Measurements from ENCODE around the gene RAI14.
A peak's percentile ranks its signal among the peaks of the same experiment; 100 is the strongest.

The RAI14 gene

DNA sequence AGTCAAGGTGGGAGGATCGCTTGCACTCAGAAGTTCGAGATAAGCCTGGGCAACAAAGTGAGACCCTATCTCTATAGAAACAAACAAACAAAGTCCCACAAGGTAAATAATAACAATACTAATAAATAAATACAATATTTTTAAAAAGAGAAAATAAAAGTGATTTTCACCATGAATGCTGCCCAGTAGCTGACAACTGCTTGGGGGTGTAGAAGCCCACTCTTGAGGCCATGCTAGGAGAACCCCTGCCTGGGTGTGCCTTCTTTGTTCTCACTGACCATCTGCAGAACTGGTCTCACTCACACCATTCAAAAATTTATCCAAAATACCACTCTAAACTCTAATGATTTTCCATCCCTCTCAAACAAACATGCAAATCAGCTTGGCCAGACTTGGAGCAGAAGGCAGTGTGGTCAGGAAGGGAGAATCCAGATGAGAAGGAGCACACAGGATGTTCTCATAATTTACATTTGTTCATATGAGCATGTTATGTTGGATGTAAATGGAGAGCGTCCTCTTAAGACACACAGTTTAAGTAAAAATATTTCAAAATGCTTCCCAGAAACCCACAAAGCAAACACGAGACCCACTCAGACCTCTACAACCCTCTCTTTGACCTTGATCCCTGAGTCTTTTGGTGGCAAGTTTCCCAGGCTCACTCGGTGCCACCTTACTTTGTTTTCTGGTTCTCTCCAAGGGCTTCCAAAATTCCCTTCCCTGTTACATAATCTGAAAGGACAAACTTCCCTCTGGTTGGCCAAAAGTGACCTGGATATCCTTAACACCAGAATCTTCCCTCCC, 7.9 kb upstream of the RAI14 start:
- no peak for DNase-seq

DNA sequence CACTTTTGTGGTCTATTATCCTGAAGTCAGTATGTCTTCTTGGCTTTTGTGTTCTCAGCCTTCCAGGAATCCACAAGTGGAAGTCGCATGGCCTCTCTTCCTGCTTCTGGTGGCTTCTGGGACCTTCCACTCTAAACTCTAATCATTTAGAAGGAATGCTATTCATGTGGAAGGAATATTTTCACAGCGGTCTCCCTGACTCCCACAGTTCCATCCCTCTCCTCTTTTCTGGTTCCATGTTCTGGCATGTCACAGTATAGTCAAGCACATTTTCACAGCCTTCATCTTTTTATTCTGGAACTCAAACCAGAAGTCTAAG, 7.3 kb upstream of the RAI14 start:
- DNase-seq: no peak

- DNase-seq: no peak
These were observed 4.3 kb upstream of the RAI14 start for GRCh38 chr5:34651791-34652190.

DNA sequence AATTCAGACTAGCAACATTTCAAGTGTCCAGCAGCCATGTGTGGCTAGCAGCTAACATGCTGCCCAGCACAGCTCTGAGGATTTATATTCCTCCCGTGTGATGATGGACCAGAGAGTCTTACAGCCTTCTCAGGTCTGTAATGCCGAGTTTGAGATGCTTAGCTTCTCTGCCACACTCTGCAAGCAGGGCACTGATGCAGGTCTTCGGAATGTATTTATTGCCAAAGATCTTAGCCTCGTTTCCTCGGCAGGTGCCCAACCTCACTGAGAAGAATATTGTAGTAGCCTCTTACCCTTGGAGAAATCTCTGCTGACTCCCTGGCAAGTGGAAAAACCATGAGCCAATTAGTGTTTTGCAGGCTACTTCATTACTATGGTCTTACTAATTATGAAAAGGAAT, 3.7 kb upstream of the RAI14 start:
- no peak for DNase-seq

- no peak for DNase-seq
These were observed 3.2 kb upstream of the RAI14 start for GRCh38 chr5:34652914-34653313.

DNA sequence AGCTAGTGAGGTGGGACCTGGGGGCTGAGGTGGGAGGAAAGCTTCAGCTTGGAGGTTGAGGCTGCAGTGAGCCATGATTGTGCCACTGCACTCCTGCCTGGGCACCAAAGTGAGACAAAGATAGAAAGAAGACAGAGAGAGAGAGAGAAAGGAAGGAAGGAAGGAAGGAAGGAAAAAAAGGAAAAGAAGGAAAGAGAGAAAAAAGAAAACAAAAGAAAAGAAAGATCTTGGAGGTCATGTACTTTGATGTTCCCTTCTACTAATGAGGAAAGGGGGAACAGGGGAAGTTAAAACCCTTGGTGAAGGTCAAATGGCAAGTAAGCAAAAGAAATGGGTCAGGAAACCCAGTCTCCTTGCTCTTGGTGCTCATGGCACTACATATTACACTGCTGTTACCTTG, 2.4 kb upstream of the RAI14 start:
- DNase-seq: no peak

DNA sequence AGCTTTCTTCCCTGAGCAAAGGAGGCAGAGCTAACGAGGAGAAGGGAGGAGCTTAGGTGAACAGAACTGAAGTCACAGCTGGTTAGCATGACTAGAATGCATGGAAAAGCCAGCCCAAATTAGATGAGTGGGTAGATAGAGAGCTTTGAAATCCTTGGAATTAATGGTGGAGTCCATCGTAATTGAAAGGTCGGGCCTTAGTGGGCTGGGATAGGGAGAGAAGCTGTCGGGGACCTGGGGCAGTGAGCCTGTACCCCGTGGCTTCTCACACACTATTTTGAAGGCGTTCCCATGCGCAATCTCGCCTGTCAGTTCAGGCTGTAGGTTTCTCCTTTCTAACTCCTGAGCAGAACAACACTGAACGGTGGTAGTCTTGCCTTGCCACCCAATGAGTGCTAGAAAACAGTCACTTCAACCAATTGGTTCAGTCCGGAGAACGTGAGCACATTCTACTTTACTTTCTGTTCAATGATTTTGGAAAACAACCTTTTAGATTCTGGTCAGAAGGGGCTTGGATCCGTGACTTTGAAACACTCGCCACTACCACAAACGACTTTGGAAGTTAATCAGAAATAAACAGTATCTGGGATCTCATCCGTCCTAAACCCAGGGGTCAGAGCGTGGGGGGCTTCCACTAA, 655 bp upstream of the RAI14 start:
- DNase-seq: peak in 3 of 6 experiments; percentile 4 to 32 (median 30)

GRCh38 chr5:34656700-34657273, 659 bp downstream of the RAI14 start:
- peak in 1 of 6 experiments; percentile 16 for DNase-seq

DNA sequence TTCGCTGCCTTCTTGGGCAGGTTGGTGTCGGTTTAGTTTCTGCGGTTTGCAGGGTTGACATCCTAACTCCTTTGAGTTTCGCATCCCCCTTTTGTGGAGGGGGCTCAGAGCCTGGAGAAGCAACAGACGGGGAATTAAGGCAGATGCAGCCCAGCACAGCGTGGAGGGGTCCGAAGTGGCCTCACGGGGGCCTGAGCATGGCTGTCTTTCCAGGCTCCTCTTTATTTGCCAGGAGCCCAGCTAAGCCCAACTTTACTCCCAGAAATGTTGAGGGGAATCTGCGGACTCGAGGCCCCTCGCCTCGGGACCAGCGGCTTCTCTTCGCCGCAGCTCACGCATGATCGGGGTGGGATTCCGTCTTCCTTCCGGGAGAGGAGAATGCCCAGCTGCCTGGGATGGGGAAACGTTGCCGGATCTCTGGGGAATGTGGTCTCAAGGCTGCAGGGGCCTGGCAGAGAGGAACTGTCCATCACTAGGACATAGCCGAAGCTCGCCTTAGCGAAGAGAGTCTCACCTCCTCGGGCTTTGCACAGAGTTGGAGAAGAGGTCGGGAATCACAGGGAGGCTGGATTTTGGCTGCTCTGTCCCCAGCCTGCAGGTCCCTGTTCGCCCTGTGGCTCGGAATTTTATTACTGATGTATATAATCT, 1.3 kb downstream of the RAI14 start:
- no peak for DNase-seq

GRCh38 chr5:34657988-34658387, 1.9 kb downstream of the RAI14 start:
- DNase-seq: no peak

DNA sequence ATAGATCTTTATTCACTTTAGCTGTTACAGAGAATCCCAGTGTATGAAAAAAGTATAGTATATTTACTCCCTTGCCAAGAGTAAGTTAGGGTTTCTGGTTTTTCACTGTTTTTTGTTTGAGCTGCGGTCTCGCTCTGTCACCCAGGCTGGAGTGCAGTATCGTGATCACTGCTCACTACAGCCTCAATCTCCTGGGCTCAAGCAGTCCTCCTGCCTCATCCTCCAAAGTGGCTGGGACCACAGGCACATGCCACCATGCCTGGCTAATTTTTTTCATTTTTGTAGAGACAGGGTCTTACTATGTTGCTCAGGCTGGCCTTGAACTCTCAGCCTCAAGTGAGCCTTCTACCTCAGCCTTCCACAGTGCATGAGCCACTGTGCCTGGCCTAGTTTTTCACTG, 3.0 kb downstream of the RAI14 start:
- no peak for DNase-seq

DNA sequence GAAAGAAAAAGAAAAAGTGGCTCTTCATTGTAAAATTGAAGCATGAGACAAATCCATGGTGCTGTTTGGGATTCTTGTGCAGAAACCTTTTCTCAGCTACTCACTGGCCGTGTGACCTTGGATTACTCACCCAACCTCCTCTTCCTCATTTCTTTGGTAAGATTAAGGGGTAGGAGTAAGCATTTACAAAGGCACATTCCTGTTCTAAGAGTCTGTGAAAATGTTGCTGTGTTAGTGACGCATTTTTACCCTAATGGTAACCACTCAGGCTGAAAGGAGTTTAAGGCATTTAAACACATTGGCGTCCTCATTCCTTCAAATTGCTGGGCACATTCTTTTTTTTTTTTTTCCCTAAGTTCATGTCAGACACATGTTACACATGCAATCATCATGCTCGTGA, 4.3 kb downstream of the RAI14 start:
- no peak for DNase-seq

GRCh38 chr5:34663771-34664496, 7.8 kb downstream of the RAI14 start:
- DNase-seq: no peak

DNA sequence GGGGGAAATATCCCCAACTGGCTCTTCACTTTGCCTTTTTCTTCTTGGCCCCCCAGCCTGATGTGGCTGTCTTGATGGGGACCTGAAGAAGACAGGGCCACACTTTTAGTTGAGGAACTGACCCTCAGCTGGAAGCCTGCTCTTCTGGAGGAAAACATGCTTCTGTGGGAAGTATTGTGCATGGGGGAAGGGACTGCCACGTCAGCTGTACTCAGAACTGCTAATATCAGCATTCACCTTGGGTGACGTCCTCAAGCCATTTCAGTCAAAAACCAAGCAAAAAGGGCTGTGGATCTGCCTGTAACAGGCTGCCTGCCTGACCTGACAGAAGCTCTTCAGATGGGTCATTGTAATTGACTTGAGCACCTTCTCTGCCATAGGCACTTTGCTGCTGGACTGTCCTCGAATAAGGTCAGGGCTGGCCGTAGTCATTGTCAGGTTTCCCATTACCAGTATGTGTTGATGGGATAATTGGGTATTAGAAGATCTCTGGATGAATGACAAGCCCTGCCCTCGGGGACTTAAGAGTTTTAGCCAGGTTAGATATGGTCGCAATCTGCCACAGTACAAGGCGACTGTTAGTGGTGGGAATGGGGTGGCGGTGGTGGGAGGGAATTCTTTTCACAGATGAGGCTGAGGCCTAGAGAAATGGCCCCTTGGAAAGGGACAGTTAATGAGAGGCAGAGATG, 10.4 kb downstream of the RAI14 start:
- DNase-seq: no peak

- DNase-seq: no peak
These were observed 11.6 kb downstream of the RAI14 start for GRCh38 chr5:34667705-34668104.

- no peak for DNase-seq
These were observed 13.9 kb downstream of the RAI14 start for GRCh38 chr5:34669931-34670516.

DNA sequence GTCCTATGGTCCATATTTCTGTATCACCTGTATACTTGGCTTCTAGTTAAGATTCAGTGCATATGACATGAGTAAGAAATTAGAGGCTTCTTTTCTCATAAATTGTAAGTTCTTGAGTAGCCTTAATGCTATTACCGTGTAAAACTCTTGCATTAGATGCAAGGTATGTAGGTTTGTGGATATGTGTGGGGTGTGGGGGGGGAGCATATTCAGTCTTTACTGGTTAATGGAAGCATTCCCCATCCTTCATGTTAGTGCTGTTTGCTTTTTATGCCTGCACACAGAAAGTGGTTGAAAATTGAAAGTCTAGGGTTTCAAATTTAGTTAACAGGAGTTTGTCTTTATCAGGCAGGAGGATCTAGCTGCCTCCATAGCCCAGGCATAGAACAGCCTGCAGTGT, 16.1 kb downstream of the RAI14 start:
- no peak for DNase-seq

DNA sequence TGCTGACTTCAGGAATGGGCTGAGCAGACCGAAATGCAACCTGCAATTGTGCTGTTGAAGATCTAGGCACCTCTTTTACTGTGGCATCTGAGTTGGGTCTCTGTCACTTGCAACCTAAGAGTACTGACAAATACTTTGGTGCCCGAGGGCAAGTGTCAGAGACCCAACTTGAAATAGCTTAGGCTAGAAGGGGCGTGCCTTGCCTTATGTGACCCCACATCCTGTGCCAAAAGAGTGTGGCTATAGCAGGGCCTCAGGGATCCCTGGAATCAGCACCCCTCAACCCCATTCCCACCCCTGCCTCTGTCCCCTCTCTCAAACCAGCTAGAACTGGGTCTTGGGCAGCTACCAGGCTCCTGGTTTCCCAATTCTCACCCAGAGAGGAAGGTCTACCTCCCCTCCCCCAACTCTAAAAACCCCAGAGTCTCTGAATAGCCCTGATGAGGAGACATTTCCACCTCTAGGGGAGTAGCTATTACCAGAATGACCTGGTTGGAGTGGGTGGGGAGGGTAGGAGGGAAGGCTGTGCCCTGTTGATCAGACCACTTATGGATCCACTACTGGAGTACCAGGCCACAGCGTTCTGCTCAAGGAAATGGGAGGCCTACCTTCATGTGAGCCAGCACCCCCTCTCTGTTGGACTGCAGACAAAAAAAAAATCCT, 17.5 kb downstream of the RAI14 start:
- no peak for DNase-seq

DNA sequence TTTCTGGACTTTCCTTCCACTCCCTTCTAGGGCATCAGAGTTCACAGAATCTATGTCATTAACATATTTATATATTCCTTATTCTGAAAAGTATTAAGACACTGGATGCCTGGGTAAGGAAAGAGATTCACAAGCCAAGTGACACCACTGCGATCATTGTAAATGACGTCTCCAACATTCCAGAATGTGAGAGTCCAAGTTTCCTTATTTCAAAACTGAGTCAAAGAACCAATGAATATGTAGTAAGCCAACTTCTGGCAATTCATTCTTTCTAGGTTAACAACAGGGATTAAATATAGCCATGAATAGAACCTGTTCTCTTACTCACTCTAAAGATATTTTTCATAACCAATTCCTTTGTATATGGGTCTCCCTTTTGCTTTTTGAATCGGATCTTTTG, 18.1 kb downstream of the RAI14 start:
- DNase-seq: no peak

DNA sequence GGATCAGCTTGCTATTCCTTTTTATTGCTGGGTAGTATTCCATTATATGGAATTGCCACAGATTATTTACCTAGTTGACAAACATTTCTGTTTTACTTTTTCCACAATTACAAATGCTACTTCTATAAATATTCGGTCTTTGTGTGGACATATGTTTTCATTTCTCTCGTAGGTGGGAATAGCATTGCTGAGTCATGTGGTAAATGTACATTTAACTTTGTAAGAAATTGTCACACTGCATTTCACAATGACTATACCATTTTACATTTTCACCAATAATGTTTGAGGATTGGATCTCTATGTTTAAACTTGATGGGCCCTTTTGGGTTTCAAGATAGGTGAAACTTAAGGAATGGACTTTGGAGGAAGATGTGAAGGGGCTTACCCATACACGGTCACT, 19.7 kb downstream of the RAI14 start:
- no peak for DNase-seq

DNA sequence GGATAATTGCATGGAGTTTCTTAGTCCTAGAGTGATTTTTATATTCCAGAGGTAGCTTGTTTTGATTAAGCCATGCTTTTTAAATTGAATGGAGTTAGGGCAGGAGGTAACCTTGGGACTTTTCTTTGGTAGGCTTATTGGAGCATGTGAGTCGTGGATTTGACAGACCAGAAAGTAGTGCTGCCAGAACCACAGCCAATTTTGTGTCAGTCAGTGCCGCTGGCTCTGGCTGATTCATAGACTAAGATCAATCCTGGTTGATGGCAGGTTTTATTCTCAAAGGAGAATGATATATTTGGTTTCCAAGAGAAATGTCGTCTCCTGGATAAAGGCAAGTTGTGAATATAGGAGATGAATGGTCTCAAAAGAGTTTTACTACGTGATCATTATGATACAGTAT, 20.3 kb downstream of the RAI14 start:
- DNase-seq: no peak

GRCh38 chr5:34677428-34677827, 21.3 kb downstream of the RAI14 start:
- no peak for DNase-seq

Measured in stimulated activated naive CD4-positive, alpha-beta T cell (primary cell).